ENCODE measurements around the gene RIGI.
A peak's percentile ranks its signal among the peaks of the same experiment; 100 is the strongest.
"Not testable (repeated sequence)": the region's sequence is repeated elsewhere in the genome, so short reads cannot be mapped to it uniquely, and the experiment has no call there.

Gene RIGI

GRCh38 chr9:32525709-32526030, 326 bp downstream of the RIGI start:
- no peak for DNase-seq

DNA sequence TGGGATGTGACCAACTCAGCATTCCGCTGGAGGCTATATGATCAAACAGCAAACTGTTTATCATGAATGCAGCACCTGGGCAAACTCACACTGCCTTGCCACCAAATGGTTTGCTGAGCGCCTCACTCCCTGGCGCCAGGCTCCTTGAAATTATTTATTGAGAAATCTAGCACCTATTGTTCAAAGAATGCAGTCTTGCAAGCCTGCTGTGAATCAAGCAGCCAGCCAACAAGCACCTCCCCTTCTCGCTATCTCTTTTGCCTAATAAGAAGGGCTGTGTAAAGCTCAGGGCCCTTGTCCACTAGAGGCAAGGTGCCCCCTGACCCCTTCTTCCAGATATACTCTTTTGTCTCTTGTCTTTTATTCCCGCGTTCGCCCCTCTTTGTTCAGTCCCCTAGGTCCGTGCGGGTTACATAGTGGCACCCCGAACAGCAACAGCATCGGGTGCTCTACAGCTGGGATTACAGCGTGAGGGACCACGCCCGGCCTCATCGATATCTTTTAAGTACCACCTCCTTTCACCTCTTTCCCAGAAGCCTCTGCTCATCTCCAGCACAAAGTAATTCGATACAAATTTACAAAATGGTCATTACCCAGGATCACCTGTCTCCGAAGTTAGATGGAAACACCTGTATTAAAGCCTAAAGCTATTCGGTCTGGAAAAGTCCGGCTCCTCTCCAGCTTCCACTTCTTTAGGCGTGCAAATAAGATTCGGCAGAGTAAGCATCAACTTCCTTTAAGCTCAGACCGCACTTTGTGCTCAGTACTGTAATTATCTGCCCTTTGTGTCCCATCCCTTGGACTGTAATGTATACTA, 896 bp downstream of the RIGI start:
- DNase-seq: peak; percentile 40

GRCh38 chr9:32524558-32524891, 1.5 kb downstream of the RIGI start:
- DNase-seq: not testable (repeated sequence)

DNA sequence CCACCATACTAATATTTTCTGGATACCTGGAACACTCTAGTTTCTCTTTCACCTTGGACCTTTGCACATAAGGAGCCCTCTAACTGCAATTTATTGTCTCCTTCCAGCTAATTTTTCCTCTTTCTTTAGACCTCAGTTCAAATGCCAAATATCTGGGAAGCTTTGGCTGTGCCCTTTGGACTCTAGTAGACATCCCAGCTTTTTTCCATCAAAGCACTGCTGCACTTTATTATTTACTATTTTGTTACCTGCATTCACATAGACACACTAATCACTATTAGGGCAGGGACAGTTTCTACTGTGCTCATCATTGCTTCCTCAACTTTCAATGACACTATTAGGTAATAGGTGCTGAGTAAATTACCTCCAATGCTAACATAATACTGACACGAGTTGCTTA, 2.1 kb downstream of the RIGI start:
- no peak for DNase-seq

DNA sequence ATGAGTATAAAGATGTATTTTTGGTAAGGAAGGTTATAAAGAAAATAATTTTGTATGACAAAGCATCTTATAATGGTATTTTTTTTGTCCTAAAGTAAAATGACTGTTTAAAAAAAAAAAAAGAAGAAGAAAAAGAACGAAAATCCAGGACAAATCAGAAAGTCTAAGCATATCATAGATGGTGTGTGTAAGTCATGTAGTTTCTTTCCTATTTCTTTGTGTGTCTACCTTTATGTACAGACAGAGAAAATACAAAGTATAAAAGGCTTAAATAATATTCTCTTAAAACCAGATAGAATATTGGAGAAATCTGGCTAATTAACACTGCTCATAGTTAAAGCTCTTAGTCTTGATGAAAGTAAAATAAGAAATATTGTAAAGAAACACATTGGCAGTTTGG, 7.7 kb downstream of the RIGI start:
- no peak for DNase-seq

GRCh38 chr9:32516241-32516640, 9.8 kb downstream of the RIGI start:
- no peak for DNase-seq

DNA sequence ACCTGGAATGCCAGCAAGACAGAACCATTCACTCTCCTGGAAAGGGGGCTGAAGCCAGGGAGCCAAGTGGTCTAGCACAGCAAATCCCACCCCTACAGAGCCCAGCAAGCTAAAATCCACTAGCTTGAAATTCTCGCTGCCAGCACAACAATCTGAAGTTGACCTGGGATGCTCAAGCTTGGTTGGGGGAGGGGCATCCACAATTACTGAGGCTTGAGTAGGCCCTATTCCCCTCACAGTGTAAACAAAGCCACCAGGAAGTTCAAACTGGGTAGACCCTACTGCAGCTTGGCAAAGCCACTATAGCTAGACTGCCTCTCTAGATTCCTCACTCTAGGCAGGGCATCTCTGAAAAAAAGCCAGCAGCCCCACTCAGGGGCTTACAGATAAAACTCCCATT, 17.3 kb downstream of the RIGI start:
- no peak for DNase-seq

DNA sequence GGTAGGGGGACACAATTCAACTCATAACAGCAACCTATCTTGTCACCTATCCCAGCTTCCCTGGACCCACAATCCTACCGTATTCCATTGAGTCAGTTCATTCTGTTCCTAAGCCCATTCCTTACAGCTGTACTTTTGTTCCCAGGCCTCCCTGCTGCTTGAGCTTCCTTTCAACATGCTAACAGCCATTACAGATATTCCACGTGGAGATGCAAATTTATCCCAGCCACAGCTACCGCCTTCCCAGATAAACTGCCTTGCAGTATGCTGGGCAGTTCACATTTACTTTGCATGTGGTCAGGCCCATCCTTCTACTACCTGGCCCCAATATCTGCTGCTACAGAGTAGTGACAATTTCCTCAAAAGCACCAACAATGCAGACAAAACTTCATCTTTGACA, 23.0 kb downstream of the RIGI start:
- DNase-seq: no peak

DNA sequence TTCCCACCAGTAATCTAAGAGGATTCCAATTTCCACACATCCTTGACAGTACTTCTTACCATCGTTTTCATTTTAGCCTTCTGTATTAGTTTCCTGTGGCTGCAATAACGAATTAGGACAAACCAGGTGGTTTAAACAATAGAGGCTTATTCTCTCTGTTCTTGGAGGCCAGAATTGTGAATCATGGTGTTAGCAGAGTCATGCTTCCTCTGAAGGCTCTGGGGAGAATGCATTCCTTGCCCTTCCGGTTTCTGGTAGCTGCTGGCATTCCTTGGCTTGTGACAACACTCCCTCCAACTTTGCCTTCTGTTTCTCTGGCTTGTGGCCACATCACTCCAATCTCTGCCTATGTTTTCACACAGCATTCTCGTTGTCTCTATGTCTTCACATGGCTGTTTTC, 23.5 kb downstream of the RIGI start:
- DNase-seq: no peak

- DNase-seq: no peak
These were observed 24.1 kb downstream of the RIGI start for GRCh38 chr9:32501868-32502267.

- DNase-seq: no peak
These were observed 25.2 kb downstream of the RIGI start for GRCh38 chr9:32500768-32501167.

GRCh38 chr9:32497921-32498320, 28.1 kb downstream of the RIGI start:
- DNase-seq: no peak

DNA sequence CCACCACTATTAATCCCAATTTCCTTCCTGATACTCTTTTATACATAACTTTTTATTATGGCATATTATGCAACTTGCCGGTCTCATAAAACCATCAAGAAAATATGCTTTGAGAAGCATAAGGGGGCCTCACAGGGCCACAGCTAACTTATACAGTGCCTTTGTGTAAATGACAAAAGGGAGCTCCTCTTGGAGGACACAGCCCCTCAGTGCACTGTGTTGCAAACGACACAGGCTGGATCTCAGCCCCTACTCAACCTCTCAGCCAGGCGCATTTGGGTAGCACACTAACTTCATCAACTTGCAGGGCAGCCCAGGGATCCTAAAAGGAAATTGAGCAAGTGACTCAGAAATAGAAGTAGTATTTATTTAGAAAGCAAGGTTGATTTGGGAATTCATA, 35.4 kb downstream of the RIGI start:
- no peak for DNase-seq

DNA sequence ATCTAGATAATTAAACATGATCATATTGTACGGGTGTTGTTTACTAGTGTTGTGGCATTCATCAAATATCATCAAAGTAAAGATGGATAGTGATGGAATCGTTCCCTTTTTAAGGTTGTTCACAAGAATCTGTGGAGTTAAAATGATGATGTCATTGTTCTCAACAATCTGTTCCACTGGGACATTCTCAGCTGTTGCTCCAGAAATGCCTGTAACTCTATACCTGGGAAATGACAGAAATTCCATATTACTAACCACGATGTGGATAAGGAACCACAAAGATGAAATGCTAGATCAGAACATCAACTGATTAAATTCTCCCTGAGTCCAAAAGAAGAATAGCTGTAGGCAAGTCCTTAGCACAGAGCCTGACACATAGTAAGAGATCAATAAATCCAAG, 38.0 kb downstream of the RIGI start:
- no peak for DNase-seq

- DNase-seq: no peak
These were observed 39.0 kb downstream of the RIGI start for GRCh38 chr9:32486839-32487562.

DNA sequence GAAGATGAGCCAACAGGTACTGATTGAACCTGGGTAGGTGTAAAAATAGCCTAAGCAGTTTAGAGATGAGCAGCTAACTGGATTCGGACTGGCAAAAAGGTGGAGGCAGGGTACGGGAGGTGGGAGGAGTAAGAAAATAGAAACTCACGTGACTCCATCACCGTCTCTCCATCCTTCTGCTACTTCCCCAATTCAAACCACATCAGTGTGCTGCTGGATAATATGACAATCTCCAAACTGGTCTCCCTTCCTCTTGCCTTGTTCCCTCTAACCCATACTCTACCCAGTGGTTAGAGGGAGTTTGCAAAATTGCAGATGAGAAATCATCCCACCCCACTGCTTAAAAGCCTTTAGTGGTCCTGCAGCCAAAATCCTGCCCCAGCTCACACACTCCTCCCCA, 42.7 kb downstream of the RIGI start:
- no peak for DNase-seq

All from retina (tissue), 1 donor.